GM19324 (cell line): Measurements from ENCODE around the gene GET4.
"Not testable (repeated sequence)": the region's sequence is repeated elsewhere in the genome, so short reads cannot be mapped to it uniquely, and the experiment has no call there.

Experiments used
- ATAC-seq: cut with Tn5 transposase; IDR thresholded peaks from one replicate; pipeline ENCODE4 v1.9.1; 2021; ENCODE audit warnings: mild to moderate bottlenecking, moderate library complexity; ENCODE audit not compliant: unreplicated experiment, low FRiP score

The GET4 gene

DNA sequence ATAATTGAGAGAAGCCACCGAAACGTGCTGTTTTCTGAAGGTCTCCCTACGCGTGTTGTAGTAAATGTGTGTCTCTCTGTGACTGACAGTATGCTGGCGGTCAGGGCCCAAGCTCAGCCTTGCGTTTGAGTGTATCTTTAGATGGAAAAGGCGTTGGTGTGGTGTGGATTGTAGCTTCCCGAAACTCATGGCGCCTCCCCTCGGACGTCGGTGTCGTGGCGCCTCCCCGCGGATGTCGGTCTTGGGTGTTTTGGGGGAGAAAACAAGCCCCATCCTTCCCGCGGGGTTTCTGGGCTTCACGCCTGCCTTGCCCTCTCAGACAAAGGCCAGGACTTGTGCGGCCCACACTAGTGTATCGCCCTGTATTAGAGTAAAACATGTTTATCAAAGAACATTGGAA, 31.3 kb upstream of the GET4 start:
- no peak for ATAC-seq

DNA sequence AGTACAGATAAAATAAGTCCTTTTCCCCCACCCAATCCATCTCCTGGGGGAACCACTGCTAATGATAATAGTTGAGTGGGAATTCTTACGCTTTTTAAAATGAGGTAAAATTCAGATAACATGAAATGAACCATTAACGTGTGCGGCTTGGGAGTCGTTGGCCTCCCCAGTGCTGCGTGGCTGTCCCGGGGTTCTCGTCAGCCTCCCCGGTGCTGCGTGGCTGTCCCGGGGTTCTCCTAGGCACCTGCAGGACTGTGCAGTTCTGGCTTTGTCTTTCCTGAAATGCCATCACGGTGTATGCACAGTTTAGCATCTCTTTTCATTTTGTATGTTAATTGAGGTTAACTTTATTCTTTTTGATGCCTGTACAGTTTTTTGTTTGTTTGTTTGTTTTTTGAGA, 30.6 kb upstream of the GET4 start:
- ATAC-seq, result no peak

- ATAC-seq, result not testable (repeated sequence)
Measured at GRCh38 chr7:846958-847650, 29.2 kb upstream of the GET4 start.

DNA sequence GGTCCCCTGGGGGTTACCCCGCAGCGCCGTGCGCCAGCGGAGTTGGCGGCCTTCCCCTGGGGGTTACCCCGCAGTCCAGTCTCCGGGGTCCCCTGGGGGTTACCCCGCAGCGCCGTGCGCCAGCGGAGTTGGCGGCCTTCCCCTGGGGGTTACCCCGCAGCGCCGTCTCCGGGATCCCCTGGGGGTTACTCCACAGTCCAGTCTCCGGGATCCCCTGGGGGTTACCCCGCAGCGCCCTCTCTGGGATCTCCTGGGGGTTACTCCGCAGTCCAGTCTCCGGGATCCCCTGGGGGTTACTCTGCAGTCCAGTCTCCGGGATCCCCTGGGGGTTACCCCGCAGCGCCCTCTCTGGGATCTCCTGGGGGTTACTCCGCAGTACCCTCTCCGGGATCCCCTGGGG, 28.6 kb upstream of the GET4 start:
- ATAC-seq, result not testable (repeated sequence)

DNA sequence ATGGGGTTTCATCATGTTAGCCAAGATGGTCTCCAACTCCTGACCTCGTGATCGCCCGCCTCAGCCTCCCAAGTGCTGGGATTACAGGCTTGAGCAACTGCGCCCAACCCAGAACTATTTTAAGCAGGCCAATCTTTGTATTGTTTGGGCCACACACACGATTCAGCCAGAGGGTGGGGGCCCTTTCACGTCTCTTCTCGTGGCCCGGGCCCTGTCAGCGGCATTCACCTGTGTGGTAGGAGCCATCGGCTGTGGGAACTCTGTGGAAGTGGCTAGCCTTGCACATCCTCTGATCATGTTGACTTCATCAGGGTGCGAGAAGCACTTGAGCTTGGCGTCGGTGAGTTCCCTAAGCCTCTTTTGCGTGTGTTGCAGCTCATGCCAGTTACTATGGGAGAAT, 27.2 kb upstream of the GET4 start:
- no peak for ATAC-seq

GRCh38 chr7:849781-850180, 26.6 kb upstream of the GET4 start:
- no peak for ATAC-seq

- ATAC-seq, result no peak
Measured at GRCh38 chr7:851204-851603, 25.1 kb upstream of the GET4 start.

DNA sequence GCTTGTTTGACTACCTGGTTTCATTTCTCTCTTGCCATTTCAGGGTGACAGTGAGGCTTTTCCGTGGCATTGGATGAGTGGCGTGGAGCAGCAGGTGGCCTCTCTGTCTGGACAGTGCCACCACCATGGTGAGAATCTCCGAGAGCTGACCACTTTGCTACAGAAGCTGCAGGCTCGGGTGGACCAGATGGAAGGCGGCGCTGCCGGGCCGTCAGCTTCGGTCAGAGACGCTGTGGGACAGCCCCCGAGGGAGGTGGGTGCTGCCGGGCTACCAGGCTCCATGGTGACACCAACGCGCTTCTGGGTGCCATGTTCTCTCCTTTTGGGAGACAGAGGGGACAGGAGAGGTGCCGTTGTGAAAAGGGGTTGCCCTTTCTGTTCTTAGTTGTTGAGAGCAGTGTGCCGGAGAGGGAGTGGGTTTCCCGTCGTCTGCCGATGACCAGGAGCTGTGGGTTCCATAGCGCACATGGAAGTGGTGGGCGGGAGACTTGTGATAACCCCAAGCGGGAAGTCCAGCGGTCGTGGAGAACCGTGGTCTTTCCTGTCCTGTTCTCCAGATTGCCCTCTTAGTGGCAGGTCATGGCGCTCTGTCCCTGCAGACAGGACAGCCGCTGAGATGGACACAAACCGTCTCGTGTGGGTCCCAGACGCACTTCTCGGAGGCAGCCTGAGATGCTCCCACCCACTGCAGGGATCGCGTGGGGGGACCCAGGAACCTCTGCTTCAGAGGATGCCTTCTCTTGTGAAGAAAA, 22.8 kb upstream of the GET4 start:
- no peak for ATAC-seq

GRCh38 chr7:854118-854775, 22.1 kb upstream of the GET4 start:
- no peak for ATAC-seq

DNA sequence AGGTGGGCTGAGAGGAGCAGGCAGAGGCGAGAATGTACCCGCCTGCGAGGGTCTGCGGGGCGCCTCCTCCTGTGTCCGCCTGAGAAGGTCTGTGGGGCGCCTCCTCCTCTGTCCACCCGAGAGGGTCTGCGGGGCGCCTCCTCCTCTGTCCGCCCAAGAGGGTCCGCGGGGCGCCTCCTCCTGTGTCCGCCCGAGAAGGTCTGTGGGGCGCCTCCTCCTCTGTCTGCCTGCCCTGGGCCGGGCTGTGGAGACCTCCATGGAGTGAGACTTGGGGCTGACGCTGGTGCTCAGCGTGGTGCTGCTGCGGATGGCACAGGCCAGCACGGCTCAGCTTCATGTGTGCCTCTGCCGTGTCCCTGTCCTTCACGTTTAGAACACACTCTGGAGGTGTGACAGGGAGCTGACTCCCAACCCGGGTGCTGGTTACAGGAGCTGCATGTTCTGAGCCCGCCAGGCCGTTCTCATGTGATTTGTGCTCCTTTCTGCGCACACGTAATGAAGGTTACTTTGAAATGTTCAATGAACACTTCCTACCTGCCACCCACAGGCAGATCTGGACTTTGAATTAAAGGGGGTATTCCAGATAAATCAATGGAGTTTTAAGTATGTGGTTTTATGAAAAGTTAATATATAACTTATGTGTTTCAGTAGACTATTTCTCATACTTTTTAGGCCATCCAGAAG, 20.5 kb upstream of the GET4 start:
- ATAC-seq, result no peak

GRCh38 chr7:856444-857095, 19.8 kb upstream of the GET4 start:
- ATAC-seq, result no peak

DNA sequence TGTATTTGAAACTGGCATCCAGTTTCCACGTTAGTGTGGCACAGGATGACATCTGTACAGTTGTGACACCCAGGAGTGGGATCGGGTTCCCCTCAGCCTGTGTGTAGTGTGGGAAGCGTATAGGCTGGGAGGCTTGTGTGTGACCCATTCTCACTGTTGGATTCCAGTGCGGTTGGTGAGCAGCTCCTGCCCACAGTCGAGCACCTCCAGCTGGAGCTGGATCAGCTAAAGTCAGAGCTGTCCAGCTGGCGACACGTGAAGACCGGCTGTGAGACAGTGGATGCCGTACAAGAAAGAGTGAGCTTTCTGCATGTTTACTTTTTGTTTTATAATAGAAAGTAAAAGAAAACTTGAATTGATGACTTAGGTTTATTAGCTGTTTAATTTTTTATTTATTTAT, 18.7 kb upstream of the GET4 start:
- no peak for ATAC-seq

DNA sequence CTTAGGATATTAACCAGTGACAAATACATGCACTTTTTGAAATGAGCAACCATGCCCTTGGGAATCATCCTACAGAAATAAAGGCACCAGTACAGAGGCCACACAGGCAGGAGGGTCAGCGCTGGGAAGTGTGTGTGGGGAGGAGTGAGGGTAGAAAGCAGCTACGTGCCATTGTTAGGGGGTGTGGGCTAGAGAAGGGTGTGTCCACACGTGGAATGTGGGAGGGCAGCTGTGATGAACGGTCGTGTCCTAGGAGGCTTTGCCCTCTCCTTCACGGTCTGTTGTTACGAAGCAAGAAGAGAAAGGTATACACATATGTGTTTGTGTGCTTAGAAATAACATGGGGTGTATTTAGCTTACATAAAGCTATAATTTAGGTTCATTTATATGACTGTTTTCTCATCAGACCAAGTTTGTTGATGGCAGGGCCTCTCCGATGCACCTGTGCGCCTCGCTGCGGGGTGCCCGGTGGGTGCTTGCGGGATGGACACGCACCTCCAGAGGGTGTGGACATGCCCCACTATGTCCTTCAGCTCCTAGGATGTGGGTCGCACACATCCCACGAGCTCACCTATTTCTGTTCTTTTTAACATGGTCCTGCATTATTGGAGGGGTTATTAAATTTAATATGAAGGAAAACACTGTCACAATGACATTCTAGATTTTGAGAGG, 16.9 kb upstream of the GET4 start:
- no peak for ATAC-seq

GRCh38 chr7:860149-860548, 16.2 kb upstream of the GET4 start:
- ATAC-seq, result no peak

DNA sequence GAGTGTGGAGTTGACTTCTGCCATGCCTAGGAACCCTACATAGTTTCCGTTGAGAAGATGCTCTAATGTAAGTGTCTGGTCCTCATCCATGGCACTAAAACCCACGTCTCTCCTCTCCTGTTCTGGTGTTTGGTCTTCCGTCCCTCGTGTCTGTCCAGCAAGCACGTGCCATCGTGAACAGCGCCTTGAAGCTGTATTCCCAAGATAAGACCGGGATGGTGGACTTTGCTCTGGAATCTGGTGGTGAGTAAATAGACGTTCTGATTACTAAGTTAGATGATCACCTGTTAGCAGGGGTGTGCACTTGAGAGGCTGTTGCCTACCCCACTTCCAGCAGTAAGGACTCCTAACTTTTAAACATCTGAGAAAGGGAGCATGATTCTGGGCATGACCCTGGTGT, 15.1 kb upstream of the GET4 start:
- ATAC-seq, result no peak

- no peak for ATAC-seq
Measured at GRCh38 chr7:862157-862556, 14.2 kb upstream of the GET4 start.

DNA sequence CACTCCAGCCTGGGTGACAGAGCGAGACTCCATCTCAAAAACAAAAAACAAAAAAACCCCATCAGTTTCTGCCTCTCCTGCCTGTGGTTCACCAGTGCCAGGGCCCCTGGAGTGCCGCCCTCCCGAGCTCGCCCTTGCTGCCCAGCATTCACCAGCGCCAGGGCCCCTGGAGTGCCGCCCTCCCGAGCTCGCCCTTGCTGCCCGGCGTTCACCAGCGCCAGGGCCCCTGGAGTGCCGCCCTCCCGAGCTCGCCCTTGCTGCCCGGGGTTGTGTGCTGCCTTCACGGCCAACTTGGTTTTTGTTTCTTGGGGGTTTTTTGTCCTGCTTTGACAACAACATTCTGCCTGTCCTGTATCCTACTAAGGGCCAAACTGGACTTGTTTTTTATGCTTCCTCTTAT, 13.2 kb upstream of the GET4 start:
- ATAC-seq, result no peak

DNA sequence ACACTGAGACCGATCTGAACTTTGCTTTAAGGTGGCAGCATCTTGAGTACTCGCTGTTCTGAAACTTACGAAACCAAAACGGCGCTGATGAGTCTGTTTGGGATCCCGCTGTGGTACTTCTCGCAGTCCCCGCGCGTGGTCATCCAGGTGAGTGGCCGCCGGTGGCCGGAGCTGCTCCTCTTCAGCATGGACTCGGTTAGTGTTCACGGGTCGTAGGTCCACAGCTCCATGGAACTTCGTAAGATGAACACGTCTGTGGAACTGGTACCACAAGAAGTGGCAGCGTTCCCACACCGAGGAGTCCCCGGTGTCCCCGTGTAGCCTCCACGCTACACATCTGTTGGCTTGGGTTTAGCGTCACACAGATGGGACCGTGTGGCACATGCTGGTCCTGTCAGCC, 10.4 kb upstream of the GET4 start:
- ATAC-seq, result no peak

DNA sequence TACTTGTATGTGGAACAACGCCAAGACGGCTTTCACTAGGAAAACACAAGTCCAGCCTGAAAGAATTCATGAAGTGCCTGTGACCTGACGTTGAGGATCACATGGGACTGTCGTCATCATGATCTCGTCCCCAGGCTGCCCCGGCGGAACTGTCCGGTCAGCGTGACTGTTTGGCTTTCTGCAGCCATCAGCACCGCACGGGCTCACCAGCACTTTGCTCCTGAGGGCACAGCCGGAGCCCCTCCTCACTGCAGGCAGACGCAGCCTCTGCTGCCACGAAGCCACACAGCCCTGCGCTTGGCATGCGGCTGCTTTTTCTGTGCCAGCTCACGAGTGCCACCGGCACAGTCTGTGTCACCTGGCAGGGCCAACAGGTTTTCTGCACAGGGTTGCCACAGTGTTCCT, 9.4 kb upstream of the GET4 start:
- ATAC-seq, result no peak
